CD4-positive, alpha-beta T cell (primary cell): Measurements from ENCODE around the gene SASH1. TPM values are rescaled to one million over a fixed set of nuclear protein-coding genes. Genes with fewer than 3 reads are reported as not detected.

Source experiments
- ATAC-seq: fragments of 200-7000 bp; cut with Tn5 transposase; one replicate; pipeline ENCODE4 v1.10.0; 2022; ENCODE audit warnings: mild to moderate bottlenecking; ENCODE audit not compliant: poor library complexity
- CTCF ChIA-PET: fragments of 350-600 bp; sonication (Branson Sonifier 250); formaldehyde crosslinking; loops from one replicate; lab custom pipeline; 2021; ENCODE audit warnings: antibody characterized with exemption, inconsistent platforms; lab: Charles Lee
- POLR2A ChIA-PET: fragments of 350-600 bp; sonication (Branson Sonifier 250); formaldehyde crosslinking; loops from one replicate; lab custom pipeline; 2021; ENCODE audit warnings: antibody characterized with exemption, inconsistent platforms; lab: Charles Lee
- DNase-seq, 14 experiments: peaks; one replicate each; pipeline ENCODE4 v3.0.0-alpha.2; 2013 to 2020; ENCODE audit warnings: mixed read lengths in 2 of 14
- H3K27ac ChIP-seq, 2 donors: one replicate each; pipeline versions ENCODE4 v1.5.1 to v1.7.0; 2013; ENCODE audit warnings: low read length in 2 of 2, low read depth in 1 of 2, mild to moderate bottlenecking in 1 of 2
- H3K27me3 ChIP-seq, 2 experiments: 1 replicate in 1 of 2; 2 replicates in 1 of 2; pipeline versions ENCODE4 v1.6.1 to v1.7.0; 2013; ENCODE audit warnings: low read length in 2 of 2, control low read depth in 1 of 2, mild to moderate bottlenecking in 1 of 2, moderate library complexity in 1 of 2; ENCODE audit not compliant: insufficient read depth in 2 of 2, control insufficient read depth in 1 of 2
- H3K36me3 ChIP-seq: one replicate; pipeline ENCODE4 v1.6.1; 2013; ENCODE audit warnings: low read length, control low read depth; ENCODE audit not compliant: insufficient read depth
- H3K4me1 ChIP-seq: one replicate; pipeline ENCODE4 v1.6.1; 2013; ENCODE audit warnings: low read length, control low read depth; ENCODE audit not compliant: insufficient read depth
- H3K4me3 ChIP-seq: one replicate; pipeline ENCODE4 v1.5.1; 2013; ENCODE audit warnings: mild to moderate bottlenecking, low read length, moderate library complexity
- H3K9me3 ChIP-seq, 2 experiments: 1 replicate in 1 of 2; 2 replicates in 1 of 2; pipeline versions ENCODE4 v1.6.1 to v1.7.0; 2013; ENCODE audit warnings: low read length in 2 of 2, mild to moderate bottlenecking in 2 of 2, control low read depth in 1 of 2, moderate library complexity in 1 of 2; ENCODE audit not compliant: control insufficient read depth in 1 of 2, insufficient read depth in 1 of 2
- H3K27ac Mint-ChIP-seq: one replicate; pipeline ENCODE4 v1.8.0; 2020; ENCODE audit warnings: mixed read lengths
- H3K27me3 Mint-ChIP-seq: one replicate; pipeline ENCODE4 v1.8.0; 2021; ENCODE audit warnings: mixed read lengths
- H3K36me3 Mint-ChIP-seq: one replicate; pipeline ENCODE4 v1.8.0; 2021; ENCODE audit warnings: low read depth, mixed read lengths
- H3K4me1 Mint-ChIP-seq: one replicate; pipeline ENCODE4 v1.8.0; 2021; ENCODE audit warnings: low read depth, mixed read lengths
- H3K4me3 Mint-ChIP-seq: one replicate; pipeline ENCODE4 v1.8.0; 2020; ENCODE audit warnings: mild to moderate bottlenecking, mixed read lengths
- H3K9me3 Mint-ChIP-seq: one replicate; pipeline ENCODE4 v1.8.0; 2020; ENCODE audit warnings: mixed read lengths
- CTCF ChIP-seq: fragments of 200-600 bp; IDR thresholded peaks from one replicate; pipeline ENCODE4 v1.8.0; 2022; ENCODE audit warnings: antibody characterized with exemption, mild to moderate bottlenecking
- intact Hi-C, 2 experiments: fragments of 100-400 bp; cut with DNase I in 1 of 2; cut with micrococcal nuclease in 1 of 2; formaldehyde crosslinking; loops; one replicate each; pipeline versions ENCODE4 v1.15.1 to v1.9.0; 2023 to 2025; cut with DNase I, micrococcal nuclease
- total RNA-seq, 174 experiments: library from RNA in 2 of 174; stranded (reverse) in 2 of 174; gene quantifications; one replicate each; pipeline ENCODE4 v1.2.3 and lab custom pipeline; 2021 to 2026

Gene SASH1
- total RNA-seq, 2 experiments from 2014 or later = 0.58 to 0.75 TPM

GRCh38 chr6:148324297-148324985 lies 18.2 kb upstream of the SASH1 start:
- H3K9me3 Mint-ChIP-seq = peaks cover 3% of the 10 kb centered on the region
- peaks cover 36% of the 10 kb centered on the region for H3K27me3 Mint-ChIP-seq
- no peak overlapping the region for H3K4me3 ChIP-seq

GRCh38 chr6:148325316-148326068 lies 17.1 kb upstream of the SASH1 start:
- Histone ChIP-seq H3K4me1 (no peaks in the 10 kb centered on the region), H3K9me3 (no peaks in the 10 kb centered on the region), H3K27me3 (peaks cover 0 to 6% of the 10 kb centered on the region in 2 experiments), H3K27ac (no peak overlapping the region), H3K36me3 (no peaks in the 10 kb centered on the region), H3K4me3 (no peak overlapping the region)
- POLR2A ChIA-PET = no interaction called here
- peaks cover 39% of the 10 kb centered on the region for H3K27me3 Mint-ChIP-seq
- TF ChIP-seq CTCF = no peak
- ATAC-seq (no peak), DNase-seq (no peak)
- H3K36me3 Mint-ChIP-seq = no peaks in the 10 kb centered on the region
- peaks cover 3% of the 10 kb centered on the region for H3K9me3 Mint-ChIP-seq
- H3K4me1 Mint-ChIP-seq = no peaks in the 10 kb centered on the region
- intact Hi-C loops = no loop called here
- H3K4me3 Mint-ChIP-seq = no peak overlapping the region
- H3K27ac Mint-ChIP-seq = no peak overlapping the region
- CTCF ChIA-PET = no interaction called here

More at GRCh38 chr6:148324297-148324985, 18.2 kb upstream of the SASH1 start:
- no peak for TF ChIP-seq CTCF
- Histone ChIP-seq H3K36me3 (no peaks in the 10 kb centered on the region), H3K4me1 (no peaks in the 10 kb centered on the region), H3K9me3 (no peaks in the 10 kb centered on the region), H3K27ac (no peak overlapping the region), H3K27me3 (peaks cover 0 to 6% of the 10 kb centered on the region in 2 experiments)
- Mint-ChIP-seq H3K4me1 (no peaks in the 10 kb centered on the region), H3K36me3 (no peaks in the 10 kb centered on the region), H3K27ac (no peak overlapping the region), H3K4me3 (no peak overlapping the region)
- DNase-seq (peak in 2 of 14 experiments; percentile 8 to 9), ATAC-seq (no peak)
- POLR2A ChIA-PET = no interaction called here
- intact Hi-C loops = no loop called here
- CTCF ChIA-PET = no interaction called here

GRCh38 chr6:148328876-148329555 lies 13.6 kb upstream of the SASH1 start:
- Histone ChIP-seq H3K4me1 (no peaks in the 10 kb centered on the region), H3K4me3 (no peak overlapping the region), H3K27me3 (peaks cover 0 to 6% of the 10 kb centered on the region in 2 experiments), H3K27ac (no peak overlapping the region), H3K9me3 (no peaks in the 10 kb centered on the region), H3K36me3 (no peaks in the 10 kb centered on the region)
- Mint-ChIP-seq H3K27ac (no peak overlapping the region), H3K4me1 (no peaks in the 10 kb centered on the region), H3K9me3 (peaks cover 3% of the 10 kb centered on the region), H3K27me3 (peaks cover 49% of the 10 kb centered on the region), H3K36me3 (no peaks in the 10 kb centered on the region), H3K4me3 (no peak overlapping the region)
- intact Hi-C loops = no loop called here
- ATAC-seq (no peak), DNase-seq (no peak)
- POLR2A ChIA-PET = no interaction called here
- CTCF ChIA-PET = no interaction called here
- no peak for TF ChIP-seq CTCF
